ENCODE data around the gene CEP97. TPM values are rescaled to one million over a fixed set of nuclear protein-coding genes. Genes with fewer than 3 reads are reported as not detected.

Gene CEP97
- total RNA-seq, 6 experiments from 2014 or later: 2.2 to 3.8 (median 2.7) TPM

DNA sequence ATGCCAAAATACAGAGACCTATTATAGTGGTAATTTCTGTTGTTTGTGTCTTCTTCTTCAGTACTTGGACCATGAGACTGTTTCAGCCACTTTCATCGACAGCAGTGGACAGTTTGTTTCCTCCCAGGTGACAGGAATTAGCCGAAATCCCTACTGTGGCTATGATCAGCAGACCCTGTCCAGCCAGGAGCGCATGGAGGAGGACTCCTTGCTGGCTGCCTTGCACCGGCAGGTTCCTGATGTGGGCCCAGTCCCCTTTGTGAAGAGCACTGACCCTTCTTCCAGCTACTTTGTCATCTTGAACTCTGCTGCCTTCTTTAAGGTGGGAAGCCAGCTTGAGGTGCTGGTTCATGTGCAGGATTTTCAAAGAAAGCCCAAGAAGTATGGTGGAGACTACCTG is 76.8 kb downstream of the CEP97 start:
- DNase-seq (no peak), ATAC-seq (no peak)
- no peak for TF ChIP-seq POLR2A (IDR thresholded peaks at IDR 0.05)
- TF ChIP-seq, protein P1, sequence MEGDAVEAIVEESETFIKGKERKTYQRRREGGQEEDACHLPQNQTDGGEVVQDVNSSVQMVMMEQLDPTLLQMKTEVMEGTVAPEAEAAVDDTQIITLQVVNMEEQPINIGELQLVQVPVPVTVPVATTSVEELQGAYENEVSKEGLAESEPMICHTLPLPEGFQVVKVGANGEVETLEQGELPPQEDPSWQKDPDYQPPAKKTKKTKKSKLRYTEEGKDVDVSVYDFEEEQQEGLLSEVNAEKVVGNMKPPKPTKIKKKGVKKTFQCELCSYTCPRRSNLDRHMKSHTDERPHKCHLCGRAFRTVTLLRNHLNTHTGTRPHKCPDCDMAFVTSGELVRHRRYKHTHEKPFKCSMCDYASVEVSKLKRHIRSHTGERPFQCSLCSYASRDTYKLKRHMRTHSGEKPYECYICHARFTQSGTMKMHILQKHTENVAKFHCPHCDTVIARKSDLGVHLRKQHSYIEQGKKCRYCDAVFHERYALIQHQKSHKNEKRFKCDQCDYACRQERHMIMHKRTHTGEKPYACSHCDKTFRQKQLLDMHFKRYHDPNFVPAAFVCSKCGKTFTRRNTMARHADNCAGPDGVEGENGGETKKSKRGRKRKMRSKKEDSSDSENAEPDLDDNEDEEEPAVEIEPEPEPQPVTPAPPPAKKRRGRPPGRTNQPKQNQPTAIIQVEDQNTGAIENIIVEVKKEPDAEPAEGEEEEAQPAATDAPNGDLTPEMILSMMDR (IDR thresholded peaks at IDR 0.05): no peak
- H3K27me3 ChIP-seq: no peaks in the 10 kb centered on the region
- WGBS (ENCODE audit: insufficient coverage, low coverage, low lambda C conversion rate, missing lambda C conversion rate): 89% methylated on average over 3 of the region's 4 CpGs
- H3K27ac ChIP-seq: no peak overlapping the region
- no peaks in the 10 kb centered on the region for H3K36me3 ChIP-seq
- no peak overlapping the region for H3K4me3 ChIP-seq
- no peaks in the 10 kb centered on the region for H3K4me1 ChIP-seq
- H3K9me3 ChIP-seq: no peaks in the 10 kb centered on the region
- intact Hi-C loops (cut with DNase I): loop anchor here in 1 of 2 donors (10.0 kb wide), 1 partner anchor 734 kb away; no protein-coding TSS in a partner anchor

DNA sequence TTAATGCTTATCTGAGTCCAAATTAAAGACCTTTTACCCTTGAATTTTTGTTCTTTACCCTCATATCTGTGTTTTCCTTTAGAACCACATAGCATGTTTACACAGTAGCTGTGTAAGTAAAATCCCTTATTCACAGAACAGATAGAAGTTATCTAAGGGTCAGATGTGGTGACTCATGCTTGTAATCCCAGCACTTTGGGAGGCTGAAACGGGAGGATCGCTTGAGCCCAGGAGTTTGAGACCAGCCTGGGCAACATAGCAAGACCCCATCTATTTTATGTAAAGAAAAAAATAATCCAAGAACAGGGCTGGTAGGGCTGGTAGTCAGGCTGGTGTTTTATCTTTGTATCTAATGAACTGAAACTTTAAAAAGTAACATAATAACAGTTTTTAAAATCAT is 77.8 kb downstream of the CEP97 start:
- ATAC-seq: no peak
- no peak for DNase-seq
- intact Hi-C loops (cut with DNase I): loop anchor here in 1 of 2 donors (10.0 kb wide), 1 partner anchor 733 kb away; no protein-coding TSS in a partner anchor
- 77% methylated on average over 2 of the region's 2 CpGs for WGBS (ENCODE audit: insufficient coverage, low coverage, low lambda C conversion rate, missing lambda C conversion rate)
- H3K27ac ChIP-seq: no peak overlapping the region
- H3K4me3 ChIP-seq: no peak overlapping the region
- TF ChIP-seq, protein P1 (IDR thresholded peaks at IDR 0.05): no peak
- TF ChIP-seq POLR2A (IDR thresholded peaks at IDR 0.05): no peak
- no peaks in the 10 kb centered on the region for H3K36me3 ChIP-seq
- H3K4me1 ChIP-seq: no peaks in the 10 kb centered on the region
- no peaks in the 10 kb centered on the region for H3K27me3 ChIP-seq
- H3K9me3 ChIP-seq: no peaks in the 10 kb centered on the region

DNA sequence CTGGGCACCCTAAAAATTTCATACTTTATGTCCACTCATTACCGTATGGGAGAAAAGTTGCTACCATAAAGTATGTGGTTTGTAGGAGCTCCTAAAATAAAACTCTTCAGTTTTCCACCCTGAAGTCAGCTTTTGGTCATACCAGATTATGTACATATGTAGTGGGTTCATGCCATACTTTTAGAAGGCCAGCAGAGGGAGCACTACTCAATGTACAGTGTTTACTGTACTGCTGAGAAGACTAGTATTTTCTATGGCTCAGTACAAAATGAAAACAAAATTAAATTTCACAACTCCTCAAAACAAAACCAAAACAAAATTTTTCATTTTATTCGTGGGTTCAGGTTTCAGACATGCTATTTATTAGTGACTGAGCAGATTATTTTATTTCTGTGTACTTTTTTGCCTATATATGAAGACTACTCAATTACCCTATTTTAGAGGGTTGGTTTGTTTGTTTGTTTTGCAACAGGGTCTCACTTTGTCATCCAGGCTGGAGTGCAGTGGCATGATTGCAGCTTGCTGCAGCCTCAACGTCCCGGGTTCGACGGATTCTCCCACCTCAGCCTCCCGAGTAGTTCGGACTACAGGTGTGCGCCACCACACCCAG is 78.9 kb downstream of the CEP97 start:
- ATAC-seq: peak; percentile 99 to 100 (median 100)
- H3K27ac ChIP-seq: no peak overlapping the region
- no peaks in the 10 kb centered on the region for H3K4me1 ChIP-seq
- no peak for DNase-seq
- WGBS (ENCODE audit: insufficient coverage, low coverage, low lambda C conversion rate, missing lambda C conversion rate): 62% methylated on average over 8 of the region's 9 CpGs
- no peaks in the 10 kb centered on the region for H3K27me3 ChIP-seq
- intact Hi-C loops (cut with DNase I): loop anchor here in 1 of 2 donors (10.0 kb wide), 1 partner anchor 732 kb away; no protein-coding TSS in a partner anchor
- no peaks in the 10 kb centered on the region for H3K9me3 ChIP-seq
- TF ChIP-seq, protein P1 (IDR thresholded peaks at IDR 0.05): peak; percentile 84 to 94 (median 92)
- TF ChIP-seq POLR2A (IDR thresholded peaks at IDR 0.05): no peak
- no peaks in the 10 kb centered on the region for H3K36me3 ChIP-seq
- H3K4me3 ChIP-seq: no peak overlapping the region

DNA sequence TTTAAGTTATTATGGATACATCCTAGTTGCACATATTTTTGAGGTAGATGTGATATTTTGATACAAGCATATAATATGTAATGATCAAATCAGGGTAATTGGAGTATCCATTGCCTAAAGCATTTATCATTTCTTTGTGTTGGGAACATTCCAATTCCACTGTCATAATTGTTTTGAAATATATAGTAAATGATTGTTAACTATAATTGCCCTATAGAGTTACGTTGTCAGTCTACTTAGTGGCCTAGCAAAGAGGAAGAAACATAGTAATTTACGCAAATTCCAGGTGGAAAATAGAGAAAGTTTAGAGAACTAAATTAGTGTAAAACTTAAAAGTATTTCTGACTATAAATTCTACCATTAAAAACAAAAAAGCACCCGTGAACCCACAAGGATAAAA is 79.5 kb downstream of the CEP97 start:
- 71% methylated on average over 3 of the region's 3 CpGs for WGBS (ENCODE audit: insufficient coverage, low coverage, low lambda C conversion rate, missing lambda C conversion rate)
- intact Hi-C loops (cut with DNase I): loop anchor here in 1 of 2 donors (10.0 kb wide), 1 partner anchor 731 kb away; no protein-coding TSS in a partner anchor
- H3K4me3 ChIP-seq: no peak overlapping the region
- H3K36me3 ChIP-seq: no peaks in the 10 kb centered on the region
- no peak for TF ChIP-seq POLR2A (IDR thresholded peaks at IDR 0.05)
- TF ChIP-seq, protein P1 (IDR thresholded peaks at IDR 0.05): no peak
- no peaks in the 10 kb centered on the region for H3K9me3 ChIP-seq
- H3K27ac ChIP-seq: no peak overlapping the region
- ATAC-seq (no peak), DNase-seq (no peak)
- H3K27me3 ChIP-seq: no peaks in the 10 kb centered on the region
- no peaks in the 10 kb centered on the region for H3K4me1 ChIP-seq

Data from right lobe of liver (tissue), 6 donors.